Coronary artery (tissue), 2 donors: ENCODE data around the gene CDH23.

ENCODE experiments used
- DNase-seq: peaks from one replicate; pipeline ENCODE4 v3.0.0-alpha.2; 2017; ENCODE audit warnings: low spot score
- H3K27ac ChIP-seq, 2 donors: fragments of 200-600 bp; sonication (generic); one replicate each; pipeline ENCODE4 v1.5.1; 2016 to 2019
- H3K4me3 ChIP-seq: fragments of 200-600 bp; sonication (generic); 2 replicates; pipeline ENCODE4 v1.5.1; 2016; ENCODE audit warnings: mild to moderate bottlenecking, moderate library complexity
- TF ChIP-seq, protein P1 (sequence below): fragments of 200-600 bp; sonication (generic); IDR thresholded peaks from one replicate; pipeline ENCODE4 v1.5.1; 2019; ENCODE audit warnings: antibody characterized with exemption

The CDH23 gene

DNA sequence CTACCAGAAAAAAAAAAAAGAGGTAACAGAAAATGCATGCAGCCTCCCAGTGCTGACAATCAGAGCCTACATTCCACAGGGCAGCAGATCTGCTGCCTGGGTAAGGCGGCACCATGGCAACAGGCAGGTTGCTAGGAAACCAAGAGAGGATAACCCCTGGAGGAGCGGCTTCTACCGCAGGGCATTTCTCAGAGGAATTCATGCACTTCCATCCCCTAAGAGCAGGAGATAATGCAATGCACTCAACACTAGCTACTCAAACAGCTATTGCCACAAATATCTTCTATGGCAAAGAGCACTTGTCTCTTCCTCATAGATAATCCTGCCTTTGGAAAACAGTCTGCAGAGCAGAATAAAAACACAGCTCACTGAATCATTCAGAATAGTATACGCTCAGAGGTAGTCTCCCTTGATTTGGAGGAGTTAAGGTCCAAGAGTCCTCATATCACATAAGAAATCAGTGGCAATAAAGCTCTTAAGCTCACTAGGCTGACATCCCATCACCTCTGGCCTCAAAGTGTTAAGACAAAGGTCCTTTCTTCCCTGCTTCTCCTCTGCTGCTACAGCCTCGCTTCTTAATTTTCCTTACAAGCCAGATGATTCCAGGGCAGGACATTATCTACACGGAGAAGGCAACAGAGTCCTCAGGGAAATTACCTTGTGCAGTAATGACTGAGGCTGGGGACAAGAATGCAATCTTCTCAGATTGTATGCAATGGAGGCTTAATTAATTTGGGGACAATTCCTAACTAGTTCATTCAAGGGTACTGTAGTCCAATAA lies 443.6 kb downstream of the CDH23 start:
- H3K4me3 ChIP-seq, result no peak overlapping the region
- TF ChIP-seq, protein P1, sequence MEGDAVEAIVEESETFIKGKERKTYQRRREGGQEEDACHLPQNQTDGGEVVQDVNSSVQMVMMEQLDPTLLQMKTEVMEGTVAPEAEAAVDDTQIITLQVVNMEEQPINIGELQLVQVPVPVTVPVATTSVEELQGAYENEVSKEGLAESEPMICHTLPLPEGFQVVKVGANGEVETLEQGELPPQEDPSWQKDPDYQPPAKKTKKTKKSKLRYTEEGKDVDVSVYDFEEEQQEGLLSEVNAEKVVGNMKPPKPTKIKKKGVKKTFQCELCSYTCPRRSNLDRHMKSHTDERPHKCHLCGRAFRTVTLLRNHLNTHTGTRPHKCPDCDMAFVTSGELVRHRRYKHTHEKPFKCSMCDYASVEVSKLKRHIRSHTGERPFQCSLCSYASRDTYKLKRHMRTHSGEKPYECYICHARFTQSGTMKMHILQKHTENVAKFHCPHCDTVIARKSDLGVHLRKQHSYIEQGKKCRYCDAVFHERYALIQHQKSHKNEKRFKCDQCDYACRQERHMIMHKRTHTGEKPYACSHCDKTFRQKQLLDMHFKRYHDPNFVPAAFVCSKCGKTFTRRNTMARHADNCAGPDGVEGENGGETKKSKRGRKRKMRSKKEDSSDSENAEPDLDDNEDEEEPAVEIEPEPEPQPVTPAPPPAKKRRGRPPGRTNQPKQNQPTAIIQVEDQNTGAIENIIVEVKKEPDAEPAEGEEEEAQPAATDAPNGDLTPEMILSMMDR, result no peak
- no peak for DNase-seq
- H3K27ac ChIP-seq, result peak overlapping the region; percentile 27 to 53

DNA sequence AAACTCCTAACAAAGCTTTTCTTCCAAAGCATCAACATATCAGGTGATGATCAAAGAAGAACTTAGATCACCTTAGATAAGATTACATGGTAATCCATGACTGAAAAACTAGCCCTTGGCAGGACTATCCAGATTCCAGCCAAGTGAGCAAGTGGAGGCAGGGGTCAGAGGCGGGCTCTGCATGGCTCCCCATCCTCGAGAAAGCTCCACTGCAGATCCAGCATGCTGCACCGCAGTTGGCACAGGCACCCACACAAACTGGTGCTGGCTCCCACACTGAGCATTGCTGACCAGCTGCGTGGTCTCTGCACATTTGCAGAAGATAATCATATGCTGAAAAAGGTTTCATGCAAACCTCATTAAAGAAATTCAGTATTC lies 444.2 kb downstream of the CDH23 start:
- TF ChIP-seq, protein P1, result no peak
- H3K27ac ChIP-seq, result peak overlapping the region in 1 of 2 donors; percentile 53
- no peak overlapping the region for H3K4me3 ChIP-seq
- no peak for DNase-seq

- no peak overlapping the region for H3K27ac ChIP-seq
- no peak for DNase-seq
- H3K4me3 ChIP-seq, result no peak overlapping the region
- TF ChIP-seq, protein P1, result no peak
Measured at GRCh38 chr10:71842422-71842821, 445.7 kb downstream of the CDH23 start.

DNA sequence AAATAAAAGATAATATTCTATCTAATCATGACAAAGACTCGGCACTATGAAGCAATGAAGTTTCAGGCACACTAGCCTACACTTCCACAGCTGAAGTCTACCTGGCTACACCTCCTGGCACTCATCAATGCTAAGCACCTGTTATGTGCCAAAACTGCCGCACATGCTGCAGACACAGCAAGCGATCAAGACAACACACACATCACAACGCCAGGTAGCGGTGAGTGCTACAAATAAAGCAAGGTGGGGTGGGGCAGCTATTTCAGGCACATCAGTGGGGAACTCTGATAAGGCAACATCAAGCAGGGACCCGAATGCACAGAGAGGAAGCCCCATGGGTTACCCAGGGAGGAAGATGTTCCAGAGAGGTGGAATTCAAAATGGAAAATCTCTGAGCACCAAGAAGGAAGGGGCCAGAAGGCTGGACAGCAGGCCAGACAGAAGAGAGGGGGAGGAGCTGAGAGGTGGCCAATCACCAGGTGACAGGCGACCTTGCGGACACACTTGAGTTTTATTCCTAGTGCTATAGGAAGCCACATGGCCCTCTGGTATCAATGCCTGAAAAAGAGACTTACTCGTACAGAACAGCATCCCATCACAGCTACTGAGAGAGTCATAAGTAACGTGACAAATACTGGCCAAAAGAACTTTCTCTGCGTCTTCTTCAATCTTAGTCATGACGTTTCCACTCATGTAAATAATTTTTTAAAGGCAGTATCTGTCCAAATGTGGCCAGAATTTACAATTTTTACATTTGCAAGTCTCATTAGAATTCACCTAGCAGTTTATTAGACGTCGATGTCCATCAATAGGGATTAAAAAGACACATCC lies 446.4 kb downstream of the CDH23 start:
- Histone ChIP-seq H3K4me3 (no peak overlapping the region), H3K27ac (no peak overlapping the region)
- TF ChIP-seq, protein P1, result no peak
- no peak for DNase-seq

- TF ChIP-seq, protein P1, result no peak
- DNase-seq, result no peak
- no peak overlapping the region for H3K4me3 ChIP-seq
- H3K27ac ChIP-seq, result no peak overlapping the region
Measured at GRCh38 chr10:71844084-71844483, 447.4 kb downstream of the CDH23 start.

DNA sequence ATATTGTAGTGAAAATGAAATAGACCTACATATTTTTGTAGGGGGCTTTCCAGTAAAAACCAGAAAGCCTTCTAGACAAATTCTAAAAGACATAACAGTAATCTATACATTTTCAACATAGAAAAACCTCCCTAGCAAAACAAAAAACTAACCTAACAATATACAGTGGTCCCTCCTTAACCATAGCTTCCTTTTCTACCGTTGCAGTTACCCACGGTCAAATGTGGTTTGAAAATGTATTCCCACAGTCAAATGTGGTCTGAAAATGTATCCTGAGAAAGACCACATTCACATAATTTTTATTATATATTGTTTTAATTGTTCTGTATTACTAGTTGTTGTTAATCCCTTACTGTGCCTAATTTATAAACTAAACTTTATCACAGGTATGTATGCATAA lies 448.0 kb downstream of the CDH23 start:
- TF ChIP-seq, protein P1, result no peak
- H3K27ac ChIP-seq, result no peak overlapping the region
- no peak for DNase-seq
- H3K4me3 ChIP-seq, result no peak overlapping the region
